DOHH2 (cell line): ENCODE data around the gene GOLPH3.

Source experiments
- H3F3A ChIP-seq: fragments of 200-600 bp; sonication (generic), shearing (Covaris generic); 2 replicates; pipeline ENCODE4 v1.6.0; 2016; ENCODE audit warnings: antibody characterized with exemption, mild to moderate bottlenecking; ENCODE audit not compliant: control insufficient read depth, insufficient read depth
- H3K27ac ChIP-seq: fragments of 200-600 bp; sonication (generic); 2 replicates; pipeline ENCODE4 v1.5.1; 2014; ENCODE audit warnings: low read depth, mild to moderate bottlenecking, low read length, moderate library complexity
- H3K27me3 ChIP-seq: fragments of 200-600 bp; sonication (generic); 2 replicates; pipeline ENCODE4 v1.6.1; 2014; ENCODE audit warnings: mild to moderate bottlenecking, low read length, mixed read lengths; ENCODE audit not compliant: control insufficient read depth
- H3K36me3 ChIP-seq: fragments of 200-600 bp; sonication (generic); 2 replicates; pipeline ENCODE4 v1.6.1; 2014; ENCODE audit warnings: mild to moderate bottlenecking, low read length, moderate library complexity, mixed read lengths; ENCODE audit not compliant: control insufficient read depth
- H3K4me1 ChIP-seq: fragments of 200-600 bp; sonication (generic); 2 replicates; pipeline ENCODE4 v1.6.1; 2014; ENCODE audit warnings: mild to moderate bottlenecking, low read length, mixed read lengths; ENCODE audit not compliant: control insufficient read depth
- H3K4me2 ChIP-seq: fragments of 200-600 bp; sonication (generic); 2 replicates; pipeline ENCODE4 v1.6.0; 2014; ENCODE audit warnings: mild to moderate bottlenecking, low read length, moderate library complexity
- H3K4me3 ChIP-seq: fragments of 200-600 bp; sonication (generic); 2 replicates; pipeline ENCODE4 v1.5.1; 2014; ENCODE audit warnings: mild to moderate bottlenecking, low read length, mixed read lengths
- H3K79me2 ChIP-seq: fragments of 200-600 bp; sonication (generic); 2 replicates; pipeline ENCODE4 v1.6.1; 2014; ENCODE audit warnings: mild to moderate bottlenecking, low read length, mixed read lengths; ENCODE audit not compliant: control insufficient read depth
- H3K9me2 ChIP-seq: fragments of 200-600 bp; sonication (generic); replicated peaks from 2 replicates; pipeline ENCODE4 v1.6.1; 2014; ENCODE audit warnings: mild to moderate bottlenecking, low read length, mixed read lengths; ENCODE audit not compliant: control insufficient read depth
- H3K9me3 ChIP-seq: fragments of 200-600 bp; sonication (generic); 2 replicates; pipeline ENCODE4 v1.6.1; 2014; ENCODE audit warnings: antibody characterized with exemption, low read length, mixed read lengths; ENCODE audit not compliant: control insufficient read depth, insufficient read depth
- H4K20me1 ChIP-seq: fragments of 200-600 bp; sonication (generic); 2 replicates; pipeline ENCODE4 v1.6.0; 2014; ENCODE audit warnings: low read depth, mild to moderate bottlenecking, antibody characterized with exemption, low read length, moderate library complexity; ENCODE audit not compliant: control insufficient read depth, insufficient read depth
- EZH2phosphoT487 ChIP-seq: fragments of 200-600 bp; sonication (generic); IDR thresholded peaks from 2 replicates; pipeline ENCODE4 v1.6.1; 2017; ENCODE audit warnings: borderline replicate concordance, mild to moderate bottlenecking, antibody characterized with exemption, low read length, moderate library complexity, mixed read lengths
- TF ChIP-seq, protein P1 (sequence below): fragments of 200-600 bp; sonication (generic); IDR thresholded peaks from one replicate; pipeline ENCODE4 v1.5.1; 2014; ENCODE audit warnings: antibody characterized with exemption, mild to moderate bottlenecking, low read depth, low read length; ENCODE audit not compliant: poor library complexity, severe bottlenecking

The GOLPH3 gene

DNA sequence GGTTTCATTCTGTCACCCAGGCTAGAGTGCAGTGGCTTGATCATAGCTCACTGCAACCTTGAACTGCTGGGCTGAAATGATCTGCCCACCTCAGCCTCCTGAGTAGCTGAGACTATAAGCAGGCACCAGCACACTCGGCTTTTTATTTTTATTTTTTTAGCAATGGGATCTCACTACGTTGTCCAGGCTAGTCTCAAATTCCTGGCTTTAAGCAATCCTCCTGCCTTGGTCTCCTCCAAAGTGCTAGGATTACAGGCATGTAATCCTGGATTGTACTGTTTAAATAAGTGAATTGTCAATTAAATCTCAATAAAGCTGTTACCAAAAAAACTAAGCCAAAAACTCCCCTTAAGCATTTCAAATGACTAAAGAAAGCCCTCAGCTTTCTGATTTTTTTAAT lies 18.9 kb downstream of the GOLPH3 start:
- Histone ChIP-seq H3K4me1 (0 out of 2 replicates have a peak, but pooled peaks cover 3% of the 10 kb centered on the region), H3K79me2 (peaks cover 96% of the 10 kb centered on the region), H3K36me3 (peaks cover 23% of the 10 kb centered on the region), H3K27ac (no peak overlapping the region), H3K4me2 (no peak overlapping the region), H3F3A (peaks cover 4% of the 10 kb centered on the region; the same call in 1 of the 2 replicates), H3K9me3 (no peaks in the 10 kb centered on the region), H3K4me3 (no peak overlapping the region), H3K9me2 (no peaks in the 10 kb centered on the region), H4K20me1 (peaks cover 12% of the 10 kb centered on the region; the same call in 1 of the 2 replicates), H3K27me3 (no peaks in the 10 kb centered on the region)
- no peak for TF ChIP-seq EZH2phosphoT487
- TF ChIP-seq, protein P1, sequence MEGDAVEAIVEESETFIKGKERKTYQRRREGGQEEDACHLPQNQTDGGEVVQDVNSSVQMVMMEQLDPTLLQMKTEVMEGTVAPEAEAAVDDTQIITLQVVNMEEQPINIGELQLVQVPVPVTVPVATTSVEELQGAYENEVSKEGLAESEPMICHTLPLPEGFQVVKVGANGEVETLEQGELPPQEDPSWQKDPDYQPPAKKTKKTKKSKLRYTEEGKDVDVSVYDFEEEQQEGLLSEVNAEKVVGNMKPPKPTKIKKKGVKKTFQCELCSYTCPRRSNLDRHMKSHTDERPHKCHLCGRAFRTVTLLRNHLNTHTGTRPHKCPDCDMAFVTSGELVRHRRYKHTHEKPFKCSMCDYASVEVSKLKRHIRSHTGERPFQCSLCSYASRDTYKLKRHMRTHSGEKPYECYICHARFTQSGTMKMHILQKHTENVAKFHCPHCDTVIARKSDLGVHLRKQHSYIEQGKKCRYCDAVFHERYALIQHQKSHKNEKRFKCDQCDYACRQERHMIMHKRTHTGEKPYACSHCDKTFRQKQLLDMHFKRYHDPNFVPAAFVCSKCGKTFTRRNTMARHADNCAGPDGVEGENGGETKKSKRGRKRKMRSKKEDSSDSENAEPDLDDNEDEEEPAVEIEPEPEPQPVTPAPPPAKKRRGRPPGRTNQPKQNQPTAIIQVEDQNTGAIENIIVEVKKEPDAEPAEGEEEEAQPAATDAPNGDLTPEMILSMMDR = no peak

DNA sequence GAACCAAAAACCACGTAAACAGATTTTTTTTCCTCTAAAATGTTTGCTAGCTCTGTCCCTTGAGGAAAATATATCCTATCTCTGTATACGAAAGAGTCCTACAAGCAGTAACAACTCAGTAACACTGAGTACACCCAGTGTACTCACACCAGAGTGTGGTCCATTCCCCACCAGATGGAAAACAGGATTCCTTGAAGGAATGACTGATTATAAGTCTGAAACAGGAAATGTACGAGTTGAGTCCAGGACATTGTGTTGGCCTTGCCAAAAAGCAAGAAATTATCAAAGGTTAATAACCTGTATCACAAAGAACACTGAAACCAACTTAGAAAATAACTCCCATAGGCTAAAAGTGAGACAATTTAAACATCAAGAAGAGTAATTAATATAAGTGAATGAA lies 20.4 kb downstream of the GOLPH3 start:
- H3K4me1 ChIP-seq = 0 out of 2 replicates have a peak, but pooled peaks cover 3% of the 10 kb centered on the region
- peaks cover 97% of the 10 kb centered on the region for H3K79me2 ChIP-seq
- no peaks in the 10 kb centered on the region; the same call in 1 of the 2 replicates for H3F3A ChIP-seq
- H3K36me3 ChIP-seq = peaks cover 19% of the 10 kb centered on the region
- H3K9me2 ChIP-seq = no peaks in the 10 kb centered on the region
- H3K27me3 ChIP-seq = no peaks in the 10 kb centered on the region
- peaks cover 12% of the 10 kb centered on the region; the same call in 1 of the 2 replicates for H4K20me1 ChIP-seq
- H3K4me3 ChIP-seq = no peak overlapping the region
- H3K4me2 ChIP-seq = no peak overlapping the region
- no peak for TF ChIP-seq EZH2phosphoT487
- TF ChIP-seq, protein P1 = no peak
- H3K27ac ChIP-seq = no peak overlapping the region
- no peaks in the 10 kb centered on the region for H3K9me3 ChIP-seq

DNA sequence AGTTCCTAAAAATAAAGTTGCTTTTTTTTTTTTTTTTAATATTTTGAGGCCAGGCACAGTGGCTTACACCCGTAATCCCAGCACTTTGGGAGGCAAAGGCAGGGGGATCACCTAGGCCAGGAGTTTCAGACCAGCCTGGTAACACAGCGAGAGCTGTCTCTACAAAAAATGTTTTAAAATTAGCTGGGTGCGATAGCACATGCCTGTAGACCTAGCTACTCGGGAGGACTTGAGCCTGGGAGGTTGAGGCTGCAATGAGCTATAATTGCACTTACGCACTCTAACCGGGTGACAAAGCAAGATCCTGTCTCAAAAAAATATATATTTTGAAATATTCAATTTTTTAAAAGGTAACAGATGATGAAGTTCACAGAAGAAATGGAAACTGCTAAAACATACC lies 22.9 kb downstream of the GOLPH3 start:
- no peak overlapping the region for H3K4me3 ChIP-seq
- no peak overlapping the region for H3K27ac ChIP-seq
- H3K27me3 ChIP-seq = no peaks in the 10 kb centered on the region
- H3K36me3 ChIP-seq = peaks cover 11% of the 10 kb centered on the region
- no peak overlapping the region for H3K4me2 ChIP-seq
- peaks cover 99% of the 10 kb centered on the region for H3K79me2 ChIP-seq
- H3K9me3 ChIP-seq = no peaks in the 10 kb centered on the region
- no peaks in the 10 kb centered on the region; the same call in 1 of the 2 replicates for H3F3A ChIP-seq
- TF ChIP-seq, protein P1 = no peak
- no peak for TF ChIP-seq EZH2phosphoT487
- 0 out of 2 replicates have a peak, but pooled peaks cover 3% of the 10 kb centered on the region for H3K4me1 ChIP-seq
- H3K9me2 ChIP-seq = no peaks in the 10 kb centered on the region
- peaks cover 7% of the 10 kb centered on the region; the same call in 1 of the 2 replicates for H4K20me1 ChIP-seq
